ENCODE measurements around the gene SAP30L.

GRCh38 chr5:154498994-154499393, 53.2 kb downstream of the SAP30L start:
- TF ChIP-seq CTCF (IDR thresholded peaks at IDR 0.05; ENCODE audit: low read depth, low read length, missing input control) (no peak), ZBTB33 (IDR thresholded peaks at IDR 0.05) (no peak), REST (IDR thresholded peaks at IDR 0.05) (no peak)
